ENCODE measurements around the gene DAB2. TPM values are rescaled to one million over a fixed set of nuclear protein-coding genes. Genes with fewer than 3 reads are reported as not detected.

Gene DAB2
- total RNA-seq (161 and 217 TPM in 2 replicates), polyA plus RNA-seq (328 and 538 TPM in 2 replicates), polyA minus RNA-seq (ENCODE audit: low replicate concordance) (185 and 339 TPM in 2 replicates)
- 211 and 409 TPM in 2 replicates for polyA plus RNA-seq (2012)

- peaks cover 3% of the 10 kb centered on the region for H3K36me3 ChIP-seq (ENCODE audit: control insufficient read depth, insufficient read depth, low read length)
- peaks cover 48% of the 10 kb centered on the region for H3K79me2 ChIP-seq (ENCODE audit: control insufficient read depth, insufficient read depth, low read length)
- H3K27ac ChIP-seq (ENCODE audit: insufficient read depth, low read length): peak within 1 kb of the TSS; percentile 91
- H3K4me1 ChIP-seq (ENCODE audit: control insufficient read depth, extremely low read depth, insufficient read depth, low read length): peaks cover 11% of the 10 kb centered on the region
- peak within 1 kb of the TSS; percentile 94 for H3K4me2 ChIP-seq (ENCODE audit: extremely low read depth, insufficient read depth, low read length)
- H3K9ac ChIP-seq (ENCODE audit: insufficient read depth, low read length): peak within 1 kb of the TSS; percentile 84
- no peaks in the 10 kb centered on the region for H3K9me3 ChIP-seq (ENCODE audit: control insufficient read depth, insufficient read depth, low read depth, low read length)
- no peaks in the 10 kb centered on the region for H3K27me3 ChIP-seq (ENCODE audit: control insufficient read depth, insufficient read depth, low read length)
- TF ChIP-seq CTCF (conservative IDR thresholded peaks at IDR 0.05 in 1 of 2, IDR thresholded peaks at IDR 0.05 in 1 of 2; ENCODE audit: low read depth in 1 of 2, low read length in 2 of 2) (peak; percentile 63 to 64), EZH2 (IDR thresholded peaks at IDR 0.05; ENCODE audit: low read length, missing control alignments) (no peak)
- no peaks in the 10 kb centered on the region for H4K20me1 ChIP-seq (ENCODE audit: control insufficient read depth, extremely low read depth, insufficient read depth, low read length)
- peak within 1 kb of the TSS; percentile 64 to 96 (median 76) for H3K4me3 ChIP-seq (replicated peaks in 1 of 4; ENCODE audit: control extremely low read depth in 1 of 4, insufficient read depth in 1 of 4, low read depth in 3 of 4, low read length in 4 of 4)
- peak within 1 kb of the TSS; percentile 23 for H2AFZ ChIP-seq (ENCODE audit: low read length)
- DNase-seq (ENCODE audit: low read depth in 2 of 2): peak; percentile 94 to 97
Measured at GRCh38 chr5:39424736-39425637, at the start of gene DAB2. Gene DAB2, minus strand, starts transcription at chr5:39424980. Its CDS starts 30,660 bp downstream, at chr5:39394320.

GRCh38 chr5:39473156-39473775, 48.5 kb upstream of the DAB2 start:
- H3K36me3 ChIP-seq (ENCODE audit: control insufficient read depth, insufficient read depth, low read length): no peaks in the 10 kb centered on the region
- H3K9me3 ChIP-seq (ENCODE audit: control insufficient read depth, insufficient read depth, low read depth, low read length): no peaks in the 10 kb centered on the region
- no peak overlapping the region for H2AFZ ChIP-seq (ENCODE audit: low read length)
- TF ChIP-seq EZH2 (IDR thresholded peaks at IDR 0.05; ENCODE audit: low read length, missing control alignments): no peak
- no peak for TF ChIP-seq CTCF (conservative IDR thresholded peaks at IDR 0.05 in 1 of 2, IDR thresholded peaks at IDR 0.05 in 1 of 2; ENCODE audit: low read depth in 1 of 2, low read length in 2 of 2)
- peaks cover 5% of the 10 kb centered on the region for H3K4me1 ChIP-seq (ENCODE audit: control insufficient read depth, extremely low read depth, insufficient read depth, low read length)
- peak; percentile 23 to 89 for DNase-seq (ENCODE audit: low read depth in 2 of 2)
- no peaks in the 10 kb centered on the region for H3K79me2 ChIP-seq (ENCODE audit: control insufficient read depth, insufficient read depth, low read length)
- H3K27ac ChIP-seq (ENCODE audit: insufficient read depth, low read length): no peak overlapping the region
- no peaks in the 10 kb centered on the region for H4K20me1 ChIP-seq (ENCODE audit: control insufficient read depth, extremely low read depth, insufficient read depth, low read length)
- H3K27me3 ChIP-seq (ENCODE audit: control insufficient read depth, insufficient read depth, low read length): no peaks in the 10 kb centered on the region
- H3K9ac ChIP-seq (ENCODE audit: insufficient read depth, low read length): no peak overlapping the region
- no peak overlapping the region for H3K4me2 ChIP-seq (ENCODE audit: extremely low read depth, insufficient read depth, low read length)
- no peak overlapping the region for H3K4me3 ChIP-seq (replicated peaks in 1 of 4; ENCODE audit: control extremely low read depth in 1 of 4, insufficient read depth in 1 of 4, low read depth in 3 of 4, low read length in 4 of 4)

- H3K4me3 ChIP-seq (replicated peaks in 1 of 4; ENCODE audit: control extremely low read depth in 1 of 4, insufficient read depth in 1 of 4, low read depth in 3 of 4, low read length in 4 of 4): no peak overlapping the region
- no peak overlapping the region for H3K27ac ChIP-seq (ENCODE audit: insufficient read depth, low read length)
- no peaks in the 10 kb centered on the region for H3K27me3 ChIP-seq (ENCODE audit: control insufficient read depth, insufficient read depth, low read length)
- no peaks in the 10 kb centered on the region for H3K36me3 ChIP-seq (ENCODE audit: control insufficient read depth, insufficient read depth, low read length)
- TF ChIP-seq EZH2 (IDR thresholded peaks at IDR 0.05; ENCODE audit: low read length, missing control alignments) (no peak), CTCF (conservative IDR thresholded peaks at IDR 0.05 in 1 of 2, IDR thresholded peaks at IDR 0.05 in 1 of 2; ENCODE audit: low read depth in 1 of 2, low read length in 2 of 2) (no peak)
- H4K20me1 ChIP-seq (ENCODE audit: control insufficient read depth, extremely low read depth, insufficient read depth, low read length): no peaks in the 10 kb centered on the region
- DNase-seq (ENCODE audit: low read depth in 2 of 2): peak in 1 of 2 donors; percentile 23
- no peak overlapping the region for H2AFZ ChIP-seq (ENCODE audit: low read length)
- H3K4me2 ChIP-seq (ENCODE audit: extremely low read depth, insufficient read depth, low read length): no peak overlapping the region
- H3K4me1 ChIP-seq (ENCODE audit: control insufficient read depth, extremely low read depth, insufficient read depth, low read length): peaks cover 5% of the 10 kb centered on the region
- no peaks in the 10 kb centered on the region for H3K9me3 ChIP-seq (ENCODE audit: control insufficient read depth, insufficient read depth, low read depth, low read length)
- H3K79me2 ChIP-seq (ENCODE audit: control insufficient read depth, insufficient read depth, low read length): no peaks in the 10 kb centered on the region
- H3K9ac ChIP-seq (ENCODE audit: insufficient read depth, low read length): no peak overlapping the region
Measured at GRCh38 chr5:39471836-39472508, 47.2 kb upstream of the DAB2 start.

All from fibroblast of lung (primary cell).